GM21447 (cell line): ENCODE measurements around the gene PRRC2A.
A peak's percentile ranks its signal among the peaks of the same experiment; 100 is the strongest.

Experiments
- ATAC-seq: cut with Tn5 transposase; IDR thresholded peaks from one replicate; pipeline ENCODE4 v1.9.1; 2021; ENCODE audit not compliant: unreplicated experiment

PRRC2A gene

GRCh38 chr6:31620586-31621319, at the start of gene PRRC2A:
Gene PRRC2A (plus strand): TSS chr6:31620715. CDS start chr6:31622790, 2,075 bp downstream.
- ATAC-seq, result peak; percentile 29

GRCh38 chr6:31572041-31572911, 48.2 kb upstream of the PRRC2A start, which contains the start of gene LTA:
Gene LTA (plus strand): TSS chr6:31572289. CDS start chr6:31572743, 454 bp downstream.
- ATAC-seq, result peak; percentile 44

- ATAC-seq, result no peak
Measured at GRCh38 chr6:31573239-31574105, 47.0 kb upstream of the PRRC2A start.

GRCh38 chr6:31574106-31575061, 46.1 kb upstream of the PRRC2A start:
- no peak for ATAC-seq

GRCh38 chr6:31575335-31575901, 45.1 kb upstream of the PRRC2A start, which contains the start of gene TNF:
Gene TNF (plus strand): TSS chr6:31575565. CDS start chr6:31575742, 177 bp downstream.
- ATAC-seq, result no peak

GRCh38 chr6:31575952-31576685, 44.4 kb upstream of the PRRC2A start:
- ATAC-seq, result no peak

GRCh38 chr6:31576897-31577578, 43.5 kb upstream of the PRRC2A start:
- no peak for ATAC-seq

GRCh38 chr6:31577579-31577966, 42.9 kb upstream of the PRRC2A start:
- no peak for ATAC-seq

GRCh38 chr6:31578184-31579118, 42.1 kb upstream of the PRRC2A start:
- ATAC-seq, result no peak

- ATAC-seq, result no peak
Measured at GRCh38 chr6:31579119-31579505, 41.4 kb upstream of the PRRC2A start.

- ATAC-seq, result no peak
Measured at GRCh38 chr6:31579546-31580437, 40.7 kb upstream of the PRRC2A start.

GRCh38 chr6:31580438-31580740, 40.1 kb upstream of the PRRC2A start:
- no peak for ATAC-seq

- ATAC-seq, result peak; percentile 46
Measured at GRCh38 chr6:31580807-31581433, 39.6 kb upstream of the PRRC2A start.

GRCh38 chr6:31581434-31582229, 38.9 kb upstream of the PRRC2A start:
- no peak for ATAC-seq

- ATAC-seq, result no peak
Measured at GRCh38 chr6:31582230-31582643, 38.3 kb upstream of the PRRC2A start, which contains the start of gene LTB. Gene LTB (minus strand): TSS chr6:31582424. CDS start chr6:31582417, 7 bp downstream.
